HG02588 (cell line): ENCODE results near the gene FRMPD4.

Source experiments
- ATAC-seq: cut with Tn5 transposase; IDR thresholded peaks from one replicate; pipeline ENCODE4 v1.9.1; 2021; ENCODE audit warnings: mild to moderate bottlenecking, moderate library complexity; ENCODE audit not compliant: unreplicated experiment

The FRMPD4 gene

GRCh38 chrX:12711435-12712040, 573.3 kb downstream of the FRMPD4 start:
- no peak for ATAC-seq

GRCh38 chrX:12716574-12716973, 578.3 kb downstream of the FRMPD4 start:
- no peak for ATAC-seq

- ATAC-seq, result no peak
These were observed 581.6 kb downstream of the FRMPD4 start for GRCh38 chrX:12719837-12720236.

GRCh38 chrX:12721042-12721441, 582.8 kb downstream of the FRMPD4 start:
- no peak for ATAC-seq

- no peak for ATAC-seq
These were observed 584.0 kb downstream of the FRMPD4 start for GRCh38 chrX:12722314-12722713.

- ATAC-seq, result no peak
These were observed 603.1 kb downstream of the FRMPD4 start for GRCh38 chrX:12741416-12741815.

GRCh38 chrX:12747433-12747832, 609.2 kb downstream of the FRMPD4 start:
- ATAC-seq, result no peak

- no peak for ATAC-seq
These were observed 613.6 kb downstream of the FRMPD4 start for GRCh38 chrX:12751887-12752286.

GRCh38 chrX:12753366-12753765, 615.1 kb downstream of the FRMPD4 start:
- ATAC-seq, result no peak

GRCh38 chrX:12758291-12758690, 620.0 kb downstream of the FRMPD4 start:
- ATAC-seq, result no peak

- no peak for ATAC-seq
These were observed 629.6 kb downstream of the FRMPD4 start for GRCh38 chrX:12767856-12768255.

GRCh38 chrX:12768491-12768890, 630.2 kb downstream of the FRMPD4 start:
- ATAC-seq, result no peak

- ATAC-seq, result no peak
These were observed 632.2 kb downstream of the FRMPD4 start for GRCh38 chrX:12770440-12770839.

GRCh38 chrX:12771445-12772069, 633.3 kb downstream of the FRMPD4 start:
- ATAC-seq, result peak; percentile 97
